Panc1 (cell line): Measurements from ENCODE around the gene CFAP97D2. TPM values are rescaled to one million over a fixed set of nuclear protein-coding genes. Genes with fewer than 3 reads are reported as not detected.

Experiments
- ATAC-seq: fragments of 200-7000 bp; cut with Tn5 transposase; 2 replicates; pipeline ENCODE4 v1.9.1; 2020; ENCODE audit warnings: mild to moderate bottlenecking, moderate library complexity
- BruUV-seq: library from RNA; stranded (reverse); fragments of 400-500 nt; replicated peaks from 2 replicates; lab custom pipeline; 2021; lab: Mats Ljungman, UMichigan
- CTCF ChIA-PET: fragments of 300-600 bp; sonication (Branson Sonifier 250); formaldehyde crosslinking; loops from one replicate; lab custom pipeline; 2022; ENCODE audit warnings: antibody characterized with exemption; lab: Charles Lee
- POLR2A ChIA-PET: fragments of 300-600 bp; sonication (Branson Sonifier 250); formaldehyde crosslinking; loops from one replicate; lab custom pipeline; 2022; ENCODE audit warnings: antibody characterized with exemption; lab: Charles Lee
- DNase-seq: peaks from one replicate; pipeline ENCODE4 v3.0.0-alpha.2; 2010; ENCODE audit warnings: low read depth, low spot score
- H3K27ac ChIP-seq: 2 replicates; pipeline ENCODE4 v1.5.1; 2011; ENCODE audit warnings: mild to moderate bottlenecking, low read length, inconsistent platforms
- H3K27me3 ChIP-seq: fragments of 200-500 bp; sonication (Bioruptor generic); 2 replicates; pipeline ENCODE4 v1.6.0; 2014; ENCODE audit warnings: low read length, inconsistent platforms; ENCODE audit not compliant: control insufficient read depth, insufficient read depth
- H3K36me3 ChIP-seq: fragments of 200-500 bp; sonication (Bioruptor generic); 2 replicates; pipeline ENCODE4 v1.5.1; 2014; ENCODE audit warnings: inconsistent platforms, mild to moderate bottlenecking, low read length, moderate library complexity; ENCODE audit not compliant: control insufficient read depth, insufficient read depth
- H3K4me1 ChIP-seq: 2 replicates; pipeline ENCODE4 v1.5.1; 2011; ENCODE audit warnings: inconsistent platforms, mild to moderate bottlenecking, low read length, moderate library complexity; ENCODE audit not compliant: control insufficient read depth, insufficient read depth
- H3K4me3 ChIP-seq, 2 experiments: 2 replicates each; pipeline ENCODE4 v1.5.1; 2011 to 2012; ENCODE audit warnings: low read depth in 2 of 2, low read length in 2 of 2, mild to moderate bottlenecking in 2 of 2, inconsistent platforms in 1 of 2, moderate library complexity in 1 of 2
- H3K9me3 ChIP-seq: fragments of 200-500 bp; sonication (Bioruptor generic); 2 replicates; pipeline ENCODE4 v1.5.1; 2014; ENCODE audit warnings: low read depth, mild to moderate bottlenecking, inconsistent platforms, low read length, moderate library complexity; ENCODE audit not compliant: control insufficient read depth, insufficient read depth
- POLR2AphosphoS5 ChIP-seq: IDR thresholded peaks from 2 replicates; pipeline ENCODE4 v1.6.1; 2012; ENCODE audit warnings: mild to moderate bottlenecking, low read depth, low read length, moderate library complexity
- SIN3A ChIP-seq: IDR thresholded peaks from 2 replicates; pipeline ENCODE4 v1.6.1; 2012; ENCODE audit warnings: low read depth, mild to moderate bottlenecking, low read length, moderate library complexity, borderline replicate concordance; ENCODE audit not compliant: insufficient read depth
- TCF7L2 ChIP-seq: IDR thresholded peaks from 2 replicates; pipeline ENCODE4 v1.6.1; 2011; ENCODE audit warnings: mild to moderate bottlenecking, low read depth, low read length, inconsistent platforms
- in situ Hi-C: cut with HindIII; loops from 2 replicates; pipeline ENCODE4 v1.10.0; 2016; ENCODE audit warnings: low sequenced_read_pairs, low pct_unique_long_range_greater_than_20kb
- intact Hi-C: fragments of 100-400 bp; cut with micrococcal nuclease; formaldehyde crosslinking; loops from one replicate; pipeline ENCODE4 v1.10.0; 2022; ENCODE audit not compliant: unreplicated experiment
- total RNA-seq: library from RNA; stranded (reverse); gene quantifications from one replicate; pipeline ENCODE4 v1.2.1, GENCODE V29; 2021; ENCODE audit not compliant: unreplicated experiment
- TF ChIP-seq, protein P1 (sequence below), 2 experiments: IDR thresholded peaks; 2 replicates each; pipeline ENCODE4 v1.6.1; 2011 to 2012; ENCODE audit warnings: low read depth in 2 of 2, control low read depth in 1 of 2, low read length in 1 of 2, mild to moderate bottlenecking in 1 of 2, moderate library complexity in 1 of 2; ENCODE audit not compliant: insufficient read depth in 1 of 2
- TF ChIP-seq, protein P2 (sequence below): fragments of 450-650 bp; IDR thresholded peaks from 2 replicates; pipeline ENCODE4 v1.5.1; 2017; ENCODE audit warnings: mild to moderate bottlenecking

CFAP97D2 gene
- total RNA-seq, 1 experiment from 2014 or later, result not detected

DNA sequence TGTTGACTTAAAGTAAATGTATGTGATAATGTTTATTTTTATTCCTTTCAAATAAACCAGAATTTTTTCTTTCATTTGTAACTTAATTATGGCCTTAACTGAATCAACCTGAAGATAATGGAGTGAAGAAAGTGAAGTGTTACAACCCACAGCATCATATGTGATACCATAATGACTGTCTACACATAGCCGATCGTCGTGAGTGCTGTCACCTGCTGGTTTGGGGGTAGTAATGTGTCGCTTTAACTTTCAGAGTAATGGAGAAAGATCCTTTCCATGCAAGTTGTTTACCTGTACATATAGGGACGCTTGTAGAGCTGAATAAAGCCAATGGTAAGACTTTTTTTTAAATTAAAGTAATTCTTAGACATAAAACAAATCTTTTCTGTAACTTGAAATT, 65.6 kb downstream of the CFAP97D2 start:
- Histone ChIP-seq H3K27me3 (no peaks in the 10 kb centered on the region), H3K27ac (no peak overlapping the region), H3K4me3 (no peak overlapping the region), H3K9me3 (no peaks in the 10 kb centered on the region), H3K36me3 (peaks cover 41% of the 10 kb centered on the region), H3K4me1 (no peaks in the 10 kb centered on the region)
- in situ Hi-C loops, result no loop called here
- ATAC-seq (no peak), DNase-seq (no peak)
- TF ChIP-seq POLR2AphosphoS5 (no peak), SIN3A (no peak), TCF7L2 (no peak)
- TF ChIP-seq, protein P1, sequence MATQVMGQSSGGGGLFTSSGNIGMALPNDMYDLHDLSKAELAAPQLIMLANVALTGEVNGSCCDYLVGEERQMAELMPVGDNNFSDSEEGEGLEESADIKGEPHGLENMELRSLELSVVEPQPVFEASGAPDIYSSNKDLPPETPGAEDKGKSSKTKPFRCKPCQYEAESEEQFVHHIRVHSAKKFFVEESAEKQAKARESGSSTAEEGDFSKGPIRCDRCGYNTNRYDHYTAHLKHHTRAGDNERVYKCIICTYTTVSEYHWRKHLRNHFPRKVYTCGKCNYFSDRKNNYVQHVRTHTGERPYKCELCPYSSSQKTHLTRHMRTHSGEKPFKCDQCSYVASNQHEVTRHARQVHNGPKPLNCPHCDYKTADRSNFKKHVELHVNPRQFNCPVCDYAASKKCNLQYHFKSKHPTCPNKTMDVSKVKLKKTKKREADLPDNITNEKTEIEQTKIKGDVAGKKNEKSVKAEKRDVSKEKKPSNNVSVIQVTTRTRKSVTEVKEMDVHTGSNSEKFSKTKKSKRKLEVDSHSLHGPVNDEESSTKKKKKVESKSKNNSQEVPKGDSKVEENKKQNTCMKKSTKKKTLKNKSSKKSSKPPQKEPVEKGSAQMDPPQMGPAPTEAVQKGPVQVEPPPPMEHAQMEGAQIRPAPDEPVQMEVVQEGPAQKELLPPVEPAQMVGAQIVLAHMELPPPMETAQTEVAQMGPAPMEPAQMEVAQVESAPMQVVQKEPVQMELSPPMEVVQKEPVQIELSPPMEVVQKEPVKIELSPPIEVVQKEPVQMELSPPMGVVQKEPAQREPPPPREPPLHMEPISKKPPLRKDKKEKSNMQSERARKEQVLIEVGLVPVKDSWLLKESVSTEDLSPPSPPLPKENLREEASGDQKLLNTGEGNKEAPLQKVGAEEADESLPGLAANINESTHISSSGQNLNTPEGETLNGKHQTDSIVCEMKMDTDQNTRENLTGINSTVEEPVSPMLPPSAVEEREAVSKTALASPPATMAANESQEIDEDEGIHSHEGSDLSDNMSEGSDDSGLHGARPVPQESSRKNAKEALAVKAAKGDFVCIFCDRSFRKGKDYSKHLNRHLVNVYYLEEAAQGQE (IDR thresholded peaks at IDR 0.05; ENCODE audit: insufficient read depth in 1 of 2, low read depth in 2 of 2, low read length in 1 of 2), result no peak
- TF ChIP-seq, protein P2, sequence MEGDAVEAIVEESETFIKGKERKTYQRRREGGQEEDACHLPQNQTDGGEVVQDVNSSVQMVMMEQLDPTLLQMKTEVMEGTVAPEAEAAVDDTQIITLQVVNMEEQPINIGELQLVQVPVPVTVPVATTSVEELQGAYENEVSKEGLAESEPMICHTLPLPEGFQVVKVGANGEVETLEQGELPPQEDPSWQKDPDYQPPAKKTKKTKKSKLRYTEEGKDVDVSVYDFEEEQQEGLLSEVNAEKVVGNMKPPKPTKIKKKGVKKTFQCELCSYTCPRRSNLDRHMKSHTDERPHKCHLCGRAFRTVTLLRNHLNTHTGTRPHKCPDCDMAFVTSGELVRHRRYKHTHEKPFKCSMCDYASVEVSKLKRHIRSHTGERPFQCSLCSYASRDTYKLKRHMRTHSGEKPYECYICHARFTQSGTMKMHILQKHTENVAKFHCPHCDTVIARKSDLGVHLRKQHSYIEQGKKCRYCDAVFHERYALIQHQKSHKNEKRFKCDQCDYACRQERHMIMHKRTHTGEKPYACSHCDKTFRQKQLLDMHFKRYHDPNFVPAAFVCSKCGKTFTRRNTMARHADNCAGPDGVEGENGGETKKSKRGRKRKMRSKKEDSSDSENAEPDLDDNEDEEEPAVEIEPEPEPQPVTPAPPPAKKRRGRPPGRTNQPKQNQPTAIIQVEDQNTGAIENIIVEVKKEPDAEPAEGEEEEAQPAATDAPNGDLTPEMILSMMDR, result no peak
- ChIA-PET CTCF (no interaction called here), POLR2A (no interaction called here)
- no TSS peak for BruUV-seq
- intact Hi-C loops, result no loop called here

DNA sequence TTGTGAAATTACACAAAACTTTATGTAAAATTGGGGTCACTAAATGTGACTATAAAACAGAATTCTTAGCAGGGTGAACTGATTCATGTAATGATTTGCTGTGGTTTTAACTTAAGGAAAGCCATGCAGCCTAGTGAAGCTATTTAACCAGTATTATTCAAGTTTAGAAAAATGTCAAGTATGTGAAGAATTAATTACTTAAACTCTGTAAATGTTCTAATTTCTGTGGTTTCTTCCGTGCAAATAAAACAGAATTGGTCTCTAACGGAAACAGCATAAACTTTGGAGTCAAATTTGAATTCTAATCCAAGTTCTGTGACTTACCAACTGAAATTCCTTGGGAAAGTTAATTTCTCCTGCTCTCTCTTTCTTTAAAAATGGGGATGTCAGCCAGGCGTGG, 69.0 kb downstream of the CFAP97D2 start:
- in situ Hi-C loops (no loop called here), intact Hi-C loops (no loop called here)
- DNase-seq, result no peak
- BruUV-seq, result no TSS peak
- Histone ChIP-seq H3K4me1 (no peaks in the 10 kb centered on the region), H3K27ac (no peak overlapping the region), H3K36me3 (peaks cover 40% of the 10 kb centered on the region), H3K9me3 (no peaks in the 10 kb centered on the region), H3K4me3 (no peak overlapping the region), H3K27me3 (no peaks in the 10 kb centered on the region)
- POLR2A ChIA-PET, result no interaction called here
- CTCF ChIA-PET, result no interaction called here
- ATAC-seq, result no peak
- TF ChIP-seq SIN3A, result no peak
- no peak for TF ChIP-seq TCF7L2
- TF ChIP-seq, protein P1 (IDR thresholded peaks at IDR 0.05; ENCODE audit: insufficient read depth in 1 of 2, low read depth in 2 of 2, low read length in 1 of 2), result no peak
- no peak for TF ChIP-seq POLR2AphosphoS5
- TF ChIP-seq, protein P2, result no peak
